Suprapubic skin (tissue), 3 donors: ENCODE measurements around the gene HFM1.

Experiments
- POLR2A ChIP-seq, 2 donors: fragments of 450-650 bp; IDR thresholded peaks; one replicate each; pipeline ENCODE4 v1.6.1; 2017; ENCODE audit warnings: antibody characterized with exemption in 2 of 2, mild to moderate bottlenecking in 2 of 2, moderate library complexity in 2 of 2
- TF ChIP-seq, protein P1 (sequence below), 2 donors: fragments of 200-600 bp in 1 of 2; fragments of 450-650 bp in 1 of 2; sonication (generic) in 1 of 2; IDR thresholded peaks; one replicate each; pipeline ENCODE4 v1.5.1; 2016 to 2019; ENCODE audit warnings: antibody characterized with exemption in 2 of 2, mild to moderate bottlenecking in 1 of 2, moderate library complexity in 1 of 2

GRCh38 chr1:91406773-91407389 is 2.2 kb upstream of the HFM1 start:
- TF ChIP-seq POLR2A (IDR thresholded peaks at IDR 0.05): no peak
- TF ChIP-seq, protein P1, sequence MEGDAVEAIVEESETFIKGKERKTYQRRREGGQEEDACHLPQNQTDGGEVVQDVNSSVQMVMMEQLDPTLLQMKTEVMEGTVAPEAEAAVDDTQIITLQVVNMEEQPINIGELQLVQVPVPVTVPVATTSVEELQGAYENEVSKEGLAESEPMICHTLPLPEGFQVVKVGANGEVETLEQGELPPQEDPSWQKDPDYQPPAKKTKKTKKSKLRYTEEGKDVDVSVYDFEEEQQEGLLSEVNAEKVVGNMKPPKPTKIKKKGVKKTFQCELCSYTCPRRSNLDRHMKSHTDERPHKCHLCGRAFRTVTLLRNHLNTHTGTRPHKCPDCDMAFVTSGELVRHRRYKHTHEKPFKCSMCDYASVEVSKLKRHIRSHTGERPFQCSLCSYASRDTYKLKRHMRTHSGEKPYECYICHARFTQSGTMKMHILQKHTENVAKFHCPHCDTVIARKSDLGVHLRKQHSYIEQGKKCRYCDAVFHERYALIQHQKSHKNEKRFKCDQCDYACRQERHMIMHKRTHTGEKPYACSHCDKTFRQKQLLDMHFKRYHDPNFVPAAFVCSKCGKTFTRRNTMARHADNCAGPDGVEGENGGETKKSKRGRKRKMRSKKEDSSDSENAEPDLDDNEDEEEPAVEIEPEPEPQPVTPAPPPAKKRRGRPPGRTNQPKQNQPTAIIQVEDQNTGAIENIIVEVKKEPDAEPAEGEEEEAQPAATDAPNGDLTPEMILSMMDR (IDR thresholded peaks at IDR 0.05): no peak
